HG02973 (cell line): ENCODE results near the gene ADAMTS1.

Experiments used
- ATAC-seq: cut with Tn5 transposase; IDR thresholded peaks from one replicate; pipeline ENCODE4 v1.9.1; 2021; ENCODE audit warnings: moderate library complexity; ENCODE audit not compliant: unreplicated experiment

Gene ADAMTS1

GRCh38 chr21:26788790-26789189 lies 56.4 kb downstream of the ADAMTS1 start:
- no peak for ATAC-seq
